Neutrophil (primary cell): Measurements from ENCODE around the gene STUM.

ENCODE experiments used
- H3K27ac ChIP-seq: fragments of 200-600 bp; sonication (generic); 2 replicates; pipeline ENCODE4 v1.5.1; 2016; ENCODE audit warnings: mild to moderate bottlenecking, moderate library complexity
- H3K27me3 ChIP-seq: fragments of 200-600 bp; sonication (generic); 2 replicates; pipeline ENCODE4 v1.6.0; 2016; ENCODE audit warnings: mild to moderate bottlenecking
- H3K36me3 ChIP-seq: fragments of 200-600 bp; sonication (generic); 2 replicates; pipeline ENCODE4 v1.5.1; 2017
- H3K4me1 ChIP-seq, 2 experiments: fragments of 200-600 bp in 1 of 2; sonication (generic) in 1 of 2; 1 replicate in 1 of 2; 2 replicates in 1 of 2; pipeline versions ENCODE4 v1.5.1 to v1.6.1; 2013 to 2016; ENCODE audit warnings: low read depth in 1 of 2, low read length in 1 of 2, mild to moderate bottlenecking in 1 of 2, moderate library complexity in 1 of 2; ENCODE audit not compliant: control insufficient read depth in 1 of 2, insufficient read depth in 1 of 2
- H3K4me3 ChIP-seq, 2 experiments: fragments of 200-600 bp in 1 of 2; sonication (generic) in 1 of 2; 1 replicate in 1 of 2; 2 replicates in 1 of 2; pipeline ENCODE4 v1.5.1; 2013 to 2016; ENCODE audit warnings: low read depth in 1 of 2, low read length in 1 of 2, mild to moderate bottlenecking in 1 of 2, moderate library complexity in 1 of 2
- H3K9me3 ChIP-seq: fragments of 200-600 bp; sonication (generic); 2 replicates; pipeline ENCODE4 v1.5.1; 2016
- TF ChIP-seq, protein P1 (sequence below): fragments of 200-600 bp; sonication (generic); IDR thresholded peaks from 2 replicates; pipeline ENCODE4 v1.5.1; 2016; ENCODE audit warnings: antibody characterized with exemption

The STUM gene

DNA sequence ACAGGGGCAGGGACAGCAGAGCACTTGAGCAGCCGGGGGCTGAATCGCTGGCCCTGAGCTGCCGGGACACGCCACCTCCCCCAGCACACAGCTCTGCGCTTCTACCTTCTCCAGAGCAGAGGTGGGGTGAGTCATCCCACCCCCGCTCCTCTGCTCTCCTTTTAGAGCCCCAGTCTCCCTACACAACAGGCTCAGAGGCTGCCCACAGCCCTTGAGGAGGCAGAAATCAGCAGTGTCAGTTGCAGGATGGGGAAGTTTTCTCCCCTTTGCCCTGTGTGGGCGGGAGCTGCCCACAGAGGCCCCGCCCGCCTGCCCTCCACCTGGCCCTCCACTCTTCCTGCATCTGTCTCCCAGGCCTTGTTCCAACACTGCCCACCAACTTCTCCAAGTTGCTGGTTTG is 94.6 kb downstream of the STUM start:
- Histone ChIP-seq H3K27me3 (no peaks in the 10 kb centered on the region), H3K4me1 (peaks cover 30 to 34% of the 10 kb centered on the region in 2 experiments), H3K36me3 (peaks cover 83% of the 10 kb centered on the region), H3K4me3 (peak overlapping the region; percentile 31 to 38), H3K9me3 (no peaks in the 10 kb centered on the region), H3K27ac (peak overlapping the region; percentile 90)
- TF ChIP-seq, protein P1, sequence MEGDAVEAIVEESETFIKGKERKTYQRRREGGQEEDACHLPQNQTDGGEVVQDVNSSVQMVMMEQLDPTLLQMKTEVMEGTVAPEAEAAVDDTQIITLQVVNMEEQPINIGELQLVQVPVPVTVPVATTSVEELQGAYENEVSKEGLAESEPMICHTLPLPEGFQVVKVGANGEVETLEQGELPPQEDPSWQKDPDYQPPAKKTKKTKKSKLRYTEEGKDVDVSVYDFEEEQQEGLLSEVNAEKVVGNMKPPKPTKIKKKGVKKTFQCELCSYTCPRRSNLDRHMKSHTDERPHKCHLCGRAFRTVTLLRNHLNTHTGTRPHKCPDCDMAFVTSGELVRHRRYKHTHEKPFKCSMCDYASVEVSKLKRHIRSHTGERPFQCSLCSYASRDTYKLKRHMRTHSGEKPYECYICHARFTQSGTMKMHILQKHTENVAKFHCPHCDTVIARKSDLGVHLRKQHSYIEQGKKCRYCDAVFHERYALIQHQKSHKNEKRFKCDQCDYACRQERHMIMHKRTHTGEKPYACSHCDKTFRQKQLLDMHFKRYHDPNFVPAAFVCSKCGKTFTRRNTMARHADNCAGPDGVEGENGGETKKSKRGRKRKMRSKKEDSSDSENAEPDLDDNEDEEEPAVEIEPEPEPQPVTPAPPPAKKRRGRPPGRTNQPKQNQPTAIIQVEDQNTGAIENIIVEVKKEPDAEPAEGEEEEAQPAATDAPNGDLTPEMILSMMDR: peak; percentile 12

- H3K4me3 ChIP-seq: peak overlapping the region; percentile 31 to 38
- H3K27me3 ChIP-seq: no peaks in the 10 kb centered on the region
- no peaks in the 10 kb centered on the region for H3K9me3 ChIP-seq
- peaks cover 83% of the 10 kb centered on the region for H3K36me3 ChIP-seq
- peak overlapping the region; percentile 90 for H3K27ac ChIP-seq
- TF ChIP-seq, protein P1: no peak
- peaks cover 30 to 34% of the 10 kb centered on the region in 2 experiments for H3K4me1 ChIP-seq
Observed at GRCh38 chr1:226643611-226644540, 95.3 kb downstream of the STUM start.

DNA sequence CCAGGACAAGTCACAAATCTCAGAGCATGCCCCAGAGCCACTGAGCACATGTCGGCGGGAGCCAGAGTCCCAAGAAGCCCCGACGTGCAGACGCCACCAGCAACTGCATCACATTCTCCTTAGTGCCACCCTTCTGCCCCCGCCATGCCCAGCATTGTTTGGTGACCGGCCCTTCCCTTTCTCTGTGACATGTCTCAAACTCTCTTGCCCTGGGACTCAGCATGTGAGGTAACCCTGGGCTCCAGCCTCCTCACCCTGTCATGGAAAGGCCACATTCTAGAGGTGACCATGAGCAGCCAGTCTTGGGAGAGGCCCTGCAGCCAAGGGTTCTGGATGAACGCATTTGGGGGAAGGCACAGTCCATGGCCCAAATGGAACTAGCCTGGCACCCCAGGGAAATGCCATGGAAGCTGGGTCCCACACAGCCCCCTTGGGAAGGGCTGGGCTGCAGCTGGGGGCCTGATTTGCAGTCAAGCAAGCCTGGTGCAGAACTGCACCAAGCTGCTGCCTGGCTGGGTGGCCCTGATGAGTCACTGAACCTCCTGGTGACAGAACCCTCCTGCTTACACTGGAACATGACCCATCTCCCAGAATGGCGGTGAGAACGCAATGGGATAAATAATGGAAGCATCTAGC is 96.1 kb downstream of the STUM start:
- Histone ChIP-seq H3K27ac (peak overlapping the region; percentile 90), H3K4me1 (peaks cover 30 to 34% of the 10 kb centered on the region in 2 experiments), H3K36me3 (peaks cover 79% of the 10 kb centered on the region), H3K9me3 (no peaks in the 10 kb centered on the region), H3K4me3 (peak overlapping the region in 1 of 2 experiments; percentile 38), H3K27me3 (no peaks in the 10 kb centered on the region)
- TF ChIP-seq, protein P1: no peak

- H3K4me1 ChIP-seq: peaks cover 30 to 34% of the 10 kb centered on the region in 2 experiments
- H3K36me3 ChIP-seq: peaks cover 71% of the 10 kb centered on the region
- peak overlapping the region; percentile 90 for H3K27ac ChIP-seq
- TF ChIP-seq, protein P1: no peak
- no peaks in the 10 kb centered on the region for H3K27me3 ChIP-seq
- no peaks in the 10 kb centered on the region for H3K9me3 ChIP-seq
- no peak overlapping the region for H3K4me3 ChIP-seq
Observed at GRCh38 chr1:226645279-226645976, 96.9 kb downstream of the STUM start.

DNA sequence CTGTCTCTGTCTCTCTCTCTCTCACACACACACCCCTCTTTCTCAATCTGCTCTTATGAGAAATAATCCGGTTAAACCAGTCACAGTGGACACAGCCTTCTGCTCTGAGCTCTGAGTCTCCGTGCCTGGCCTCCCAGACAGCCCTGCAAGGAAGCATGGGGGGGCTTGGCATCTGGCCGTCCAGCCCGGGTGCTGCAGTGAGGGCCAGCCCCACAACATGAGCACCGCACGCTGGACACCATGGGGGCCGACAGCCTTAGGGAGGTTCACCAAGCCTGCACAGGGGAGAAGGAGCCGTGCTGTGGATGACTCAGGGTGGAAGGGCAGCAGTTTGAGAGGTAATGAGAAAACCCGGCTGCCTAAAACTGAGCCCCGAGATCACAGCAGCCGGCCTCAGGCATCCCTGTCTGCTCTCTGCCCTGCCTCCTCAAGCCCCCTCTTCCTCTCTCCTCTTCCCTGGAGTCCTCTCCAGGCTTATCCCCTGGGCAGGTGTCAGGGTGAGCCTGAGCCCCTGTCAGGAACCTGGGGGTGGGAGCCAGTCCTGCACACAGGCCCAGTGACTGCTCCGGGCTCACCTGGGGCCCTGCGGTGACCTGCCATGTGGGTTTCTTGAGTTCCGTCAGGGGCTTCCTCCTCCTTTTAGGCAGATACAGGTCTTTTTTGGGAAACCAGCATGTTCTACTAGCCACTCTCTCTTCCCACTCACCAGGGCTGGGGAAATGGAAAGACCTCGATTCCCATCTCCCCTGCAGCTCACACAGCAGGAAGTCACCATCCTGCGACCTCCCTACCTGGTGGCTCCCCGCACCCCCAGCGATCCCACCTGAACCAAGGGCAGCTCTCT is 97.7 kb downstream of the STUM start:
- peaks cover 30 to 34% of the 10 kb centered on the region in 2 experiments for H3K4me1 ChIP-seq
- no peak overlapping the region for H3K4me3 ChIP-seq
- no peaks in the 10 kb centered on the region for H3K27me3 ChIP-seq
- TF ChIP-seq, protein P1: no peak
- H3K9me3 ChIP-seq: no peaks in the 10 kb centered on the region
- peaks cover 63% of the 10 kb centered on the region for H3K36me3 ChIP-seq
- peak overlapping the region; percentile 90 for H3K27ac ChIP-seq
